Cerebellar nuclear complex (tissue), 1 donor: ENCODE results near the gene HPF1.
"Not testable (repeated sequence)": the region's sequence is repeated elsewhere in the genome, so short reads cannot be mapped to it uniquely, and the experiment has no call there.

Experiments used
- DNase-seq, 2 experiments: peaks; one replicate each; lab custom pipeline; 2025; lab: John Stamatoyannopoulos, UW

HPF1 gene

GRCh38 chr4:169757575-169758184, at the start of gene HPF1:
TSS of gene HPF1 (minus strand) at chr4:169757944. CDS start at chr4:169757877, 67 bp downstream.
- peak; percentile 42 to 54 for DNase-seq

GRCh38 chr4:169806770-169807169, 49.0 kb upstream of the HPF1 start:
- DNase-seq: not testable (repeated sequence)

GRCh38 chr4:169803413-169803812, 45.7 kb upstream of the HPF1 start:
- DNase-seq: no peak

- DNase-seq: no peak
Measured at GRCh38 chr4:169802873-169803272, 45.1 kb upstream of the HPF1 start.

GRCh38 chr4:169800541-169800940, 42.8 kb upstream of the HPF1 start:
- no peak for DNase-seq

GRCh38 chr4:169799260-169799659, 41.5 kb upstream of the HPF1 start:
- no peak for DNase-seq

- DNase-seq: no peak
Measured at GRCh38 chr4:169795585-169795984, 37.8 kb upstream of the HPF1 start.

- no peak for DNase-seq
Measured at GRCh38 chr4:169791527-169792156, 33.9 kb upstream of the HPF1 start.

GRCh38 chr4:169791062-169791461, 33.3 kb upstream of the HPF1 start:
- DNase-seq: no peak

- no peak for DNase-seq
Measured at GRCh38 chr4:169774466-169775445, 17.0 kb upstream of the HPF1 start.

GRCh38 chr4:169773889-169774288, 16.1 kb upstream of the HPF1 start:
- DNase-seq: no peak

GRCh38 chr4:169771556-169772080, 13.9 kb upstream of the HPF1 start:
- not testable (repeated sequence) for DNase-seq

GRCh38 chr4:169770416-169770815, 12.7 kb upstream of the HPF1 start:
- DNase-seq: no peak

GRCh38 chr4:169768385-169768784, 10.6 kb upstream of the HPF1 start:
- no peak for DNase-seq

- DNase-seq: no peak
Measured at GRCh38 chr4:169766741-169767140, 9.0 kb upstream of the HPF1 start.

GRCh38 chr4:169765835-169766234, 8.1 kb upstream of the HPF1 start:
- DNase-seq: no peak

GRCh38 chr4:169761846-169762245, 4.1 kb upstream of the HPF1 start:
- DNase-seq: no peak

GRCh38 chr4:169758401-169758962, 738 bp upstream of the HPF1 start:
- no peak for DNase-seq

- DNase-seq: no peak
Measured at GRCh38 chr4:169756971-169757574, 671 bp downstream of the HPF1 start.

- no peak for DNase-seq
Measured at GRCh38 chr4:169745291-169745690, 12.5 kb downstream of the HPF1 start.

- no peak for DNase-seq
Measured at GRCh38 chr4:169744601-169745000, 13.1 kb downstream of the HPF1 start.

- no peak for DNase-seq
Measured at GRCh38 chr4:169741569-169741968, 16.2 kb downstream of the HPF1 start.
